HG02852 (cell line): ENCODE data around the gene PRKCH.

Experiments used
- ATAC-seq: cut with Tn5 transposase; IDR thresholded peaks from one replicate; pipeline ENCODE4 v1.9.1; 2021; ENCODE audit warnings: mild to moderate bottlenecking, moderate library complexity; ENCODE audit not compliant: unreplicated experiment

The PRKCH gene

GRCh38 chr14:61575551-61576150 lies 254.3 kb downstream of the PRKCH start:
- ATAC-seq: no peak

- no peak for ATAC-seq
Measured at GRCh38 chr14:61577506-61577931, 256.1 kb downstream of the PRKCH start.

GRCh38 chr14:61578745-61579144 lies 257.4 kb downstream of the PRKCH start:
- no peak for ATAC-seq

- ATAC-seq: no peak
Measured at GRCh38 chr14:61581340-61581739, 260.0 kb downstream of the PRKCH start.

GRCh38 chr14:61581955-61582615 lies 260.7 kb downstream of the PRKCH start:
- ATAC-seq: no peak

GRCh38 chr14:61582815-61583214 lies 261.4 kb downstream of the PRKCH start:
- ATAC-seq: no peak

GRCh38 chr14:61584331-61584741 lies 263.0 kb downstream of the PRKCH start:
- no peak for ATAC-seq

- ATAC-seq: no peak
Measured at GRCh38 chr14:61585598-61586543, 264.5 kb downstream of the PRKCH start.

- no peak for ATAC-seq
Measured at GRCh38 chr14:61586544-61587055, 265.2 kb downstream of the PRKCH start.

GRCh38 chr14:61587081-61587713 lies 265.8 kb downstream of the PRKCH start:
- no peak for ATAC-seq

- ATAC-seq: no peak
Measured at GRCh38 chr14:61588419-61588901, 267.1 kb downstream of the PRKCH start.

GRCh38 chr14:61589691-61590581 lies 268.6 kb downstream of the PRKCH start:
- ATAC-seq: no peak

- ATAC-seq: no peak
Measured at GRCh38 chr14:61591862-61592261, 270.5 kb downstream of the PRKCH start.

GRCh38 chr14:61593330-61593729 lies 272.0 kb downstream of the PRKCH start:
- no peak for ATAC-seq

- no peak for ATAC-seq
Measured at GRCh38 chr14:61596990-61597389, 275.6 kb downstream of the PRKCH start.

GRCh38 chr14:61598980-61599379 lies 277.6 kb downstream of the PRKCH start:
- ATAC-seq: no peak

- no peak for ATAC-seq
Measured at GRCh38 chr14:61599942-61600341, 278.6 kb downstream of the PRKCH start.
